HuH-7 (cell line): Measurements from ENCODE around the gene JAKMIP3.

ENCODE experiments used
- DNase-seq: peaks from one replicate; pipeline ENCODE4 v3.0.0; 2011; ENCODE audit warnings: low spot score

Gene JAKMIP3

DNA sequence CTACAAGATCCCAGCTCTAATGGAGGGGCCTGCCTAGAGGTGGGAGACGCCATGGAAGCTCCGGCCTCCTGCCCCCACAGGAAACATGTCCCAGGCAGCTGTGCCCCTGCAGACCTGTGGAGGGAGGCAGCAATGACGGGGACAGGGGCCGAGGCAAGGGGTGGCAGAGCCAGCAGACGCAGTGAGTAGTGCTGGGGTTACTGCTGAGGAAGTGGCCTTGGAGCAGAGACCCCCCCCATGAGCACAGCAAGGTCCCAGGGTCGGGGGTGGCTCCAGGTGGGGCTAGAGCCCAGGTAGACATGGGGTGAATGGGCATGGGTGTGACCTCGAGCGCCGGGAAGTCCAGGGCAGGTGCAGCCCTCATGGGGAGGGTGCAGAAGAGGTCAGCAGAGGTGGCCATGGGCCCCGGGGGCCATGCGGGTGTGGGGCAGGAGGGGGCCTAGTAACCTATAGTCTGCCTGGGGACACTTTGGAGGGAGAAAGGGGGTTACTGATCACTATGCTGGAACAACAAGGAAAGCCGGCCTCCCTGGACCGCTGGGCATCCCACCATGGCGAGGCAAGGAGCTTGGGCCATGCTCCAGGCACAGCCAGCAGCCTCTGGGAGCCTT lies 45.5 kb downstream of the JAKMIP3 start:
- no peak for DNase-seq

DNA sequence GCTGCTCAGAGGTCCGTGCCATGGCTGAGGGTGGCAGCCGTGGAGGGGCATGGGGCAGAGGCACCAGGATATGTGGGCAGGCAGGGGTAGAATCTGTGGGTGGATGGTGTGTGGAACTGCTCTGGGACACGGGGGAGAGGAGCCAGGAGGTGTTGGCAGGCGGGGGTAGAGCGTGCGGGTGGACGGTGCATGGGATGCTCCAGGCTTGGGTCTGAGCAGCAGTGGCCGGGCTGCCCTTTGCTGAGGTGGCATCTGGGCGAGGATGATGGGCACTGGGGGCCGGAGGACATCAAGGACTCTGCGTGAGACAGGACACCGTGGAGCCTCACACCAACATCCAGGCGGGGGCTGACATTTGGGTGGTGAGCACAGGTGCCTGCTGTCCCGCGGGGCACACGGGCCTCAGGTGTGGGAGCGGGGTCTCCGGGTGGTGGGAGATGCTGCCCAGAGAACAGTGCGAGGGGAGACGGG lies 46.2 kb downstream of the JAKMIP3 start:
- DNase-seq = no peak

DNA sequence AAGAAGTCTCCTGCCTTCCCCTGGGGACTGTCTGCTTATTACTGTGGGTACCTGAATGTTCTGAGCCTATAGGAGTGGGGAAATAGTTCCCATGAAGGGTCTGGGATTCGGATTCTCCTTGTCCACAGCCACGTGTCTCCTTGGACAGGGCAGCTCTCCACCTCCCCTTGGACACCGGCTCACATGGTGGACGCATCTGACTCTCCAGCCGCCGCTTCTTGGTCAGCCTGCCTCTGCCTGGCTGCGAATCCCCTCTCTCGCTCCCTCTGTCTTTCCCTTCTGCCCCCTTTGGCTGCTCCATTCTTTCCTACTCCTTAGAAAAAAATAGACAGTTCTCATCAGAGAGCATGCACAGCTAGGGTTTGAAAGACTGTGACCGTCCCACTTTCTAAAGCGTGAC lies 46.9 kb downstream of the JAKMIP3 start:
- DNase-seq = no peak

DNA sequence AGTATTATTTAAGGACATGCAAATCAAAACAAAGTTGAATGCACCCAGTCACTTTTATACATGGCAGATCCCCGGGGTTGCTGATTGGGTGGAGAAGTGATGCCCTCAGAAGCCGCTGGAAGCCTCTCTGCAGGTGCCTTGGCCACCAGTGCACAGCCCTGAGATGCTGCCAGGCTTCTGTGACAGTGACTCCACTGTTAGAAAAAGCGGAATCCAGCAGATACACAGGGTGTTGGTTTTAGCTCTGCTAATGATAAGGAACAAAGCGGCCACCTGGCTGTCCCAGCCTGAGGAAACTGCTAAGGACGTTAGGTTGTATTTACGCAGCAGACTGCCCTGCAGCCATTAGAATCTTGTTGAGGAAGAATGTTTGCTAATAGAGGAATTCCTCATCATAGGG lies 47.5 kb downstream of the JAKMIP3 start:
- DNase-seq = no peak

DNA sequence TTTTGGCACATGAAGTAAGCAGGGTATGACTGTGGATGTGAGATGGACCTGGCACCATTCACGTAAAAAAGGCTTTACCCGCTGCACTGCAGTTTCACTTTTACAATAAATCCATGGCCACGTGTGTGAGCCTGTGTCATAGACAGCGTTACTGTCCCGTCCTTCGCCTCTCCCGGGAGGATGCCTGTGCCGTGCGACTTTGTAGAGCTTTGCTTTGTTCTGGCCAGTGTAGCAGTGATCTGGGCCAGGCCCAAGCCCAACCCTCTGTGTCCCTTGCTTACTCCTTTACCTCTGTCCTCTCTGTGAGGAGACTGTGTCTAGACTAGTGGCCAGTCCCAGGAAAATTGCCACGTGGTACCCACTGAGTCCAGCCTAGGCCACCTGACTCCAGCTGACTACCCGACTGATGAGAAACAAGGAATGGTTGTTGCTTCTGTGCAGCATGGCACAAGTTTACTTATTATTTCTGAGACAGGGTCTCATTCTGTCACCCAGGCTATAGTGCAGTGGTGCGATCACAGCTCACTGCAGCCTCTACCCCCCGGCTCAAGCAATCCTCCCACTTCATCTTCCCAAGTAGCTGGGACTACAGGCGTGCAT lies 48.1 kb downstream of the JAKMIP3 start:
- DNase-seq = no peak

DNA sequence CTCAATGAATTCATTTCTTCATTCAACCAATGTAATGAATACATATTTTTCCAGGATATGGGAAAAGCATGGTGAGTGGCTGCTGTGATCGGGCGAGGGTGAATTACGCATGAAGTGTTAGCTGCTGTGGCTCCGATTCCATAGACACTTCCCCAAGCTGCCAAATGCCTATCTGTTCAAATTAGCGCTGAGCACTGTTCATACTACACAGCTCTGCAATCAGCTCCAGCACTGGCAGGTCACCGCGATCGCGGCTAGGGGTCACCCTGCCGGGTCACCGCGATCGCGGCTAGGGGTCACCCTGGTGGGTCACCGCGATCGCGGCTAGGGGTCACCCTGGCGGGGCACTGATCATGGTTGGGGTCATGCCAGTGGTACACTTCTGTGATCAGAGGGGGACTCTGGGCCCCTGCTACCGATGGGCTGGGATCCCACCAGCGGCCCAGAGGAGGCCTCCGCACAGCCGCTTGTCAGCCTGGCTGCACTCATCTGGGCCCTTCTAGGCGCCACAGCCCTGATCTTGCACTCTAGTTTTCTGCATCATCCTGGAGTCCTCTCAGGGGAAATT lies 49.3 kb downstream of the JAKMIP3 start:
- DNase-seq = no peak
